Subcutaneous abdominal adipose tissue (tissue), 5 donors: Measurements from ENCODE around the gene FAM136A.

Experiments
- H3K27ac ChIP-seq: one replicate; pipeline ENCODE4 v1.7.0; 2013; ENCODE audit warnings: low read depth, mild to moderate bottlenecking, inconsistent platforms, low read length, moderate library complexity
- H3K27me3 ChIP-seq, 5 donors: one replicate each; pipeline ENCODE4 v1.7.0; 2013; ENCODE audit warnings: low read length in 5 of 5, inconsistent platforms in 1 of 5; ENCODE audit not compliant: control insufficient read depth in 5 of 5, insufficient read depth in 4 of 5
- H3K36me3 ChIP-seq, 5 donors: one replicate each; pipeline ENCODE4 v1.7.0; 2013; ENCODE audit warnings: low read length in 5 of 5; ENCODE audit not compliant: control insufficient read depth in 5 of 5, insufficient read depth in 5 of 5
- H3K4me1 ChIP-seq, 5 donors: one replicate each; pipeline ENCODE4 v1.7.0; 2013; ENCODE audit warnings: low read length in 5 of 5, mild to moderate bottlenecking in 3 of 5, moderate library complexity in 1 of 5; ENCODE audit not compliant: control insufficient read depth in 5 of 5, insufficient read depth in 5 of 5
- H3K4me3 ChIP-seq, 5 donors: one replicate each; pipeline ENCODE4 v1.7.0; 2013; ENCODE audit warnings: low read length in 5 of 5, low read depth in 1 of 5
- H3K9ac ChIP-seq, 5 donors: one replicate each; pipeline ENCODE4 v1.7.0; 2013; ENCODE audit warnings: low read length in 5 of 5, mild to moderate bottlenecking in 4 of 5, moderate library complexity in 3 of 5
- H3K9me3 ChIP-seq, 5 donors: one replicate each; pipeline ENCODE4 v1.7.0; 2013; ENCODE audit warnings: low read length in 5 of 5; ENCODE audit not compliant: control insufficient read depth in 5 of 5
- donor health status: healthy.
- donor health status: healthy.
- donor health status: healthy.
- donor health status: healthy.
- donor health status: healthy.

FAM136A gene

DNA sequence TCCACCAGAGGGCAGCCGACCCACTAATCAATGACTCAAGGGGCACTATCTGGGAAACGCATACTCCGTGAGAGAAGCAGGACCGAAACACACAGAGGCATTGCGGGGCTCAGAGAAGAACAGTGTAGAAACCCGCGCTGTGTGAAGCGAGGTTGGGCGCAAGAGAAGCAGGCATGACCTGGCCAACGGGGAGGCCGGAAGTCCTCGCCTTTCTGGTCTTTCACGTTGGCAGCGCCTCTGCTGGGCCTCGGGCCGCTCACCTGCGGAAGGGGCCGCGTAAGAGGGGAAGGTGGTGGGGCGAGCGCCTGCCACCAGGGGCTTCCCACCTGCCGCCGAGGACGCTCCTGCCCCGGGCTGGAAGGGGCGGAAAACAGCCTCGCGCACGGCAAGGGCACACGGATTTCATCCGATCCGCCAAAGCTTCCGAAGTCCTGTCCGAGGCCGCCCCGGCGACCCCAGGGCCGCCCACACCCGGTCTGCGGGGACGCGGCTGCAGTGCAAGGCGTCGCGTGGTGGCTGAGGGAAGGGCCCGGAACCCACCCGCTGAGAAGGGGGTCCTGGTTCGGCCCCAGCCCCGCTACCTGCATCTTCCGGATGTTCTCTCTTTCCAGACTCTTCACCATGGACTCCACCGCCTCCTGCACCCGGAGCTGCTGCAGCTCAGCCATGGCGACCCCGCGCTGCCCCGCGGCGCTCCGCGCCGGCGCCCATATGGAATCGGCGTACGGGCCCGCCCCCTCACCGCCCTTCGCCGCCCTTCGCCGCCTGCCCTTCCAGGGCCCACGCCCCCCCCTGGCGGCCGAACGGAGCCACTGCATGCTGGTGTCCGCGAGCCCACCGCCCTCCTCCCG, at the start of gene FAM136A:
Gene FAM136A (minus strand): TSS at position 724 of the 851 bp plus-strand sequence. CDS start 56 bp downstream, at position 668.
- no peaks in the 10 kb centered on the region for H3K27me3 ChIP-seq
- no peaks in the 10 kb centered on the region for H3K9me3 ChIP-seq
- H3K36me3 ChIP-seq = peaks cover 4 to 22% (median 10%) of the 10 kb centered on the region in 5 donors
- H3K9ac ChIP-seq = peak within 1 kb of the TSS; percentile 81 to 96 (median 83)
- peak within 1 kb of the TSS; percentile 57 for H3K27ac ChIP-seq
- H3K4me1 ChIP-seq = peaks cover 0 to 15% (median 12%) of the 10 kb centered on the region in 5 donors
- H3K4me3 ChIP-seq = peak within 1 kb of the TSS; percentile 86 to 96 (median 91)

DNA sequence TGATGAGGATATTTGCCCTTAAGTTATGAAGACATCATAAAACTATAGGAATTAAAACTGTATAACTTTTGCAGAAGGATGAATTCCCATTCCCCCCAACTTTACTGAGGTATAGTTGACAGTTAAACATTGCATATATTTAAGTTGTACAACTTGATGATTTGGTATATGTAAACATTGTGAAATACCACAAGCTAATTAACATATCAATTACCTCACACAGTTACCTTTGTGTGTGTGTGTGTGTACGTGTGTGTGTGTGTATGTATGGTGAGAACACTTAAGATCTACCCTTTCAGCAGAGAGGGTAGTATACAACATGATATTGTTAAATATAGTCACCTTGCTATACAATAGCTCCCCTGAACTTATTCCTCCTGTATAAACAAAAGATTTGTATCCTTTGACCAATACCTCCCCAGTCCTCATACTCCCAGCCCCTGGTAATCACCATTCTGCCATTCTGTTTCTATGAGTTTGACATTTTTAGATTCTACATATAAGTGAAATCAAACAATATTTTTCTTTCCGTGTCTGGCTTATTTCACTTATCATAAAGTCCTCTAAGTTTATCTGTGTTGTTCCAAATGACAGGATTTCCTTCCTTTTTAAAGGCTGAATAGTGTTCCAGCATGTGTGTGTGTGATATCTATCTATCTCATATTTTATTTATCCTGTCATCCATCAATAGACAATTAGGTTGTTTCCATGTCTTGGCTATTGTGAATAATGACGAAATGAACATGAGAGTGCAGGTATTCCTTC, 48.2 kb upstream of the FAM136A start:
- Histone ChIP-seq H3K27me3 (peaks cover 0 to 4% (median 2%) of the 10 kb centered on the region in 5 donors), H3K9ac (no peak overlapping the region), H3K36me3 (no peaks in the 10 kb centered on the region), H3K9me3 (no peaks in the 10 kb centered on the region), H3K27ac (no peak overlapping the region), H3K4me1 (no peaks in the 10 kb centered on the region), H3K4me3 (no peak overlapping the region)

DNA sequence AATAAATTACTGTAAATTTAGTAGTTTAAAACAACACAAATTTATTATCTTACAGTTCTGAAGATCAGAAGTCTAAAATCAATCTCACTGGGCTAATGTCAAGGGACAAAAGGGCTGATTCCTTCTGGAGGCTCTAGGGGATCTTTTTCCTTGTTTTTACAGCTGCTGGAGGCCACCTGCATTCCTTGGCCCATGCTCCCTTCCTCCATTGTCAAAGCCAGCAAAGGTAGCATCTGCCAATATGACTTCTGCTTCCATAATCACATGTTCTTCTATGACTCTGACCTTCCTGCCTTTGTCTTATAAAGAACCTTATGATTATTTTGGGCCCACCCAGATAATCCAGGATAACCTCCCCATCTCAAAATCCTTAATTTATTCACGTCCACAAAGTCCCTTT, 46.0 kb upstream of the FAM136A start:
- H3K4me3 ChIP-seq = no peak overlapping the region
- no peaks in the 10 kb centered on the region for H3K36me3 ChIP-seq
- no peak overlapping the region for H3K9ac ChIP-seq
- no peaks in the 10 kb centered on the region for H3K9me3 ChIP-seq
- H3K27me3 ChIP-seq = peaks cover 2 to 4% (median 3%) of the 10 kb centered on the region in 5 donors
- no peaks in the 10 kb centered on the region for H3K4me1 ChIP-seq
- H3K27ac ChIP-seq = no peak overlapping the region

DNA sequence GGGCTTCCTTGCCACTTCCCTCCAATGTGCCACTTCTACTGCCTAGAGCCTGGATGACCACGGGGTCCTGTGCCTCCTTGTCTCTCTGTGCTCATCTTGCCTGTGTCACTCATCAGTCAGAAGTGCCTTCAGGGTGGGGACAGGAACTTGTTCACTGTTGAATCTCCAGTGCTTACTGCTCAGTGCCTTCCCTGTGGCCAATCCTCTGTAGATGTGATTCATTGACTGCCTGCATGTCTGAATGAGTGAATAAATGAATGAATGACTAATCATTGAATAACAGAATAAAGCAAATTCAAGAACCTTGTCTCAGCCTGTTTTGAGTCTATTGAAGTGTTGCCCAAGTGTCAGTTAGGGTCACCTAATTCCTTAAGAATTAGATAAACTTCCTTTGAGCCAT, 42.3 kb upstream of the FAM136A start:
- Histone ChIP-seq H3K9me3 (no peaks in the 10 kb centered on the region), H3K4me3 (no peak overlapping the region), H3K27ac (no peak overlapping the region), H3K36me3 (no peaks in the 10 kb centered on the region), H3K27me3 (peaks cover 2 to 6% (median 4%) of the 10 kb centered on the region in 5 donors), H3K9ac (no peak overlapping the region), H3K4me1 (no peaks in the 10 kb centered on the region)

DNA sequence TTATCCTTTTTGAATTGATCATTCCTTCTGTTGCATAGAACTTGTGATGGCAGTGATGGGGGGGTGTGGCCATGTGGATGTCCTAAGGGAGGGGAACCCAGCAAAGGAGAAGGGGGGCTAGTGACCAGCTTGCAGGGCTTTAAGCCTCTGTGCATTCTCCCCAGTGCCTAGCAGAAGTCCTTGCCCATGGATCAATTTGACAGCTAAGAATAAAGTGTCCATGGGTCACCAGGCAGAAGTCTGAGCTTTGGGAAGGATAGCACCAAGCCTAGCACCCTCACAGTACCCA, 39.6 kb upstream of the FAM136A start:
- Histone ChIP-seq H3K27ac (no peak overlapping the region), H3K27me3 (peaks cover under 1 to 6% (median 2%) of the 10 kb centered on the region in 5 donors), H3K9ac (no peak overlapping the region), H3K36me3 (no peaks in the 10 kb centered on the region), H3K4me3 (no peak overlapping the region), H3K4me1 (no peaks in the 10 kb centered on the region), H3K9me3 (no peaks in the 10 kb centered on the region)

DNA sequence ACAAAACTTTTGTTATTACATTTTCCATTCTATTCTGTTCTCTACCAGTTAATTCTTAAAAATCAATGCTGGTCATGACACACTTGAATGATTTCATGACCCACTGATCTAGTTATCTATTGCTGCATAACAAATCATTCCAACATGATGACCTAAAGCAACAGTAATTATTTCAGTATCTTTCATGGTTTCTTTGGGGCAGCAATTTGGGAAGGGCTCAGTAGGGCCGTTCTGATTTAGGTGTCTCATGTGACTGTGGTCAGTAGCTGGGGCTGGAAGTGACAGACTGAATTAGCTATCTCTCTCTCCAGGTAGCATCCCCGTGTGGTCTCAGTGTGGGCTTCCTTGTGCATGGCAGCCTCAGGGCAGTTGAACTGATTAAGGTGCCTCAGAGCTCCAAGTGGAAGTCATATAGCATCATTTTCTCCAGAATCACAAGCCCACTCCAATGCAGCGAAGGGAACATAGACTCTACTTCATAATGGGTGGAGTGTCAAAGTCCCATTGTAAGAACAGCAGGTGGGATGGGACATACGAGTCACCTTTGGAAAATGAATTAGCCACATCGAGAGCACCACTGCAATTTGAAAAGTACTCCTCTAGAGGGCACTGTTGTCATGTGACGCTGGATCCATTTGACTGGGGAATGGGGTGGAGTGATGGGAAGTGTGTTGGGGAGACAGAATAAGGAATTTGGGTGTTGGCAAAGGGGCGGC, 39.1 kb upstream of the FAM136A start:
- Histone ChIP-seq H3K9ac (no peak overlapping the region), H3K9me3 (no peaks in the 10 kb centered on the region), H3K36me3 (no peaks in the 10 kb centered on the region), H3K27ac (no peak overlapping the region), H3K27me3 (peaks cover 0 to 6% (median 2%) of the 10 kb centered on the region in 5 donors), H3K4me1 (no peaks in the 10 kb centered on the region), H3K4me3 (no peak overlapping the region)

DNA sequence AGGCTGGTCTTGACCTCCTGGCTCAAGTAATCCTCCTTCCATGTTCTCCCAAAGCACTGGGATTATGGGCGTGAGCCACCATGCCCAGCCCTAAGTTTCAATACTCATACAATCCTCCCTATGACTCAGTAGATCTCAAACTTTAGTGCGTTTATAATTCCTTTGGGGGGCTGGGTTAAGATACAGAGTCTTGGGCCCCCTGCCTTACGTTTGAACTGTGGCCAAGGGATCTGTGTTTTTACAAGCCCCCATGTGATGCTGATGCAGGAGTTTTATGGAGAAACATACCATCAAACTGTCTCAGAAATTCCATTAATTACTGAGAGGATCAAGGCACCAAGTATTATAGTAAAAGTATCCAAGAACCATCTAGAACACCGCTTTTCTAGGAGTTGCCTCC, 38.2 kb upstream of the FAM136A start:
- no peak overlapping the region for H3K9ac ChIP-seq
- H3K4me3 ChIP-seq = no peak overlapping the region
- H3K4me1 ChIP-seq = no peaks in the 10 kb centered on the region
- no peaks in the 10 kb centered on the region for H3K36me3 ChIP-seq
- peaks cover 0 to 6% (median 0%) of the 10 kb centered on the region in 5 donors for H3K27me3 ChIP-seq
- no peaks in the 10 kb centered on the region for H3K9me3 ChIP-seq
- H3K27ac ChIP-seq = no peak overlapping the region

DNA sequence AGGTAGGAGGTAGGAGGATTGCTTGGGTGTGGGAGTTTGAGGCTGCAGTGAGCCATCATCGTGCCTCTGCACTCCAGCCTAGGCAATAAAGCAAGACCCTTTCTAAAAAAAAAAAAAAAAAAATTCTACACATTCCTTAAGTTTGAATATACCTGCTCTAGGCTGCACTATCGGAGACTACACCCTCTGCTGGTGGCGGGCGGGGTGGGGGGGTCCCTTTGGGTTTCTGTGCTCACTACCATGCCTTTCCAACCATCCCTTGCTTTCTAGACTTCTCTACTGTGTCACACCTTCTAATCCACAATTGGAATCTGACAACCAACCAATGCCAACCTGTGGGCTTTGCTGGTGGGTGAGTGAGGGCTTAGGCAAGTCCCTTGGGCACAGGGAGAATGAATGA, 34.7 kb upstream of the FAM136A start:
- H3K36me3 ChIP-seq = no peaks in the 10 kb centered on the region
- no peaks in the 10 kb centered on the region for H3K4me1 ChIP-seq
- no peak overlapping the region for H3K27ac ChIP-seq
- no peaks in the 10 kb centered on the region for H3K9me3 ChIP-seq
- no peak overlapping the region for H3K9ac ChIP-seq
- peaks cover 0 to 3% (median 0%) of the 10 kb centered on the region in 5 donors for H3K27me3 ChIP-seq
- H3K4me3 ChIP-seq = no peak overlapping the region

DNA sequence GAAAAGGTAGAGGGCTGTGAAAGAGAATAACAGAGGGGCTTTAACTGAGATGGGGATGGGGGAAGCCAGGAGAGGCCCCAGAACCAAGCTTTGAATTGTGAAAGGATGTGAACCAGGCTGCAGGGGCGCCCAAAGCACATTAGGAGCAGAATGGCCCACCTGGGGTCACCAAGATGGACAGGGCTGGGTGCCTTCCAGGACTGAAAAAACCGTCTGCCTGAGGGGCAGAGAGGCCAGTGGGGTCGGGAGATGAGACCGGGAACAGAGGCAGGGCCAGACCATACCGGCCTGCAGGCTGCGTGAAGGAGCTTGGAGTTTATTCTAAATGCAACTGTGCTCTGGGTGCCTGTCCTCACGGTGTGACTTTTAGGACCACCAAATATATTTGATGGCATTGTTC, 29.1 kb upstream of the FAM136A start:
- H3K4me1 ChIP-seq = no peaks in the 10 kb centered on the region
- H3K9me3 ChIP-seq = no peaks in the 10 kb centered on the region
- H3K4me3 ChIP-seq = no peak overlapping the region
- H3K9ac ChIP-seq = no peak overlapping the region
- no peaks in the 10 kb centered on the region for H3K36me3 ChIP-seq
- H3K27me3 ChIP-seq = peaks cover 0 to 3% (median 0%) of the 10 kb centered on the region in 5 donors
- H3K27ac ChIP-seq = no peak overlapping the region

DNA sequence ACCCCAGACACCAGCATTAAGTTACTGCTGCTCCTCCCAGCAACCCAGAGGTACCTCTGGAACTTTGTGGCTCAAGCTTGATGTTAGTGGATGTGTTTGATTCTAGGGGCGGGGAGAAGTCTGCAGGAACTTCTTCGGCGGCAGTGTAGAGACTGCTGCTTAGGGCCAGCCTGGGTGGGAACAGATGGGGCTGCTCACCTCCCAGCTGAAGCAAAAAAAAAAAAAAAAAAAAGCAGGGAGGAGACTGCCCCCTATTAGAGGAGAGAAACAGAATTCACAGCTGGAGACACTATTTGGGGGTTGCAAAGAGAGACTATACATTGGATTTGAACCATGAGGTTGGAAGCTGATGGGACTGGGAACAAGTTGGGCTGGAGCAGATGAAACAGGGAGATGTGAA, 28.6 kb upstream of the FAM136A start:
- Histone ChIP-seq H3K27me3 (peaks cover 0 to 3% (median 0%) of the 10 kb centered on the region in 5 donors), H3K36me3 (no peaks in the 10 kb centered on the region), H3K9ac (no peak overlapping the region), H3K27ac (no peak overlapping the region), H3K9me3 (no peaks in the 10 kb centered on the region), H3K4me3 (no peak overlapping the region), H3K4me1 (no peaks in the 10 kb centered on the region)
